ENCODE measurements around the gene NIPAL3. TPM values are rescaled to one million over a fixed set of nuclear protein-coding genes. Genes with fewer than 3 reads are reported as not detected.

Gene NIPAL3
- total RNA-seq, 4 donors from 2014 or later = 22.3 to 45.7 (median 35.6) TPM

Other genes with a start within 250 kb of the NIPAL3 start
- 1 to 10 TPM in 3 of 4 donors, under 1 TPM in 1; 0.93 to 2.8 (median 1.2) TPM for gene IFNLR1, start 228.5 kb upstream of the NIPAL3 start, total RNA-seq
- gene GRHL3, start 96.4 kb upstream of the NIPAL3 start, total RNA-seq = 1 to 10 TPM in 1 of 4 donors, under 1 TPM in 2, not detected in 1; 0.13 to 4.9 (median 0.31) TPM
- gene STPG1, start 2.0 kb upstream of the NIPAL3 start, total RNA-seq = 1 to 10 TPM; 2.2 to 7.6 (median 6.1) TPM
- gene RCAN3, start 87.0 kb downstream of the NIPAL3 start, total RNA-seq = 10 to 100 TPM in 3 of 4 donors, 1 to 10 TPM in 1; 9.0 to 12.7 (median 11.5) TPM
- 1 to 10 TPM in 1 of 4 donors, under 1 TPM in 2, not detected in 1; 0.16 to 1.9 (median 0.27) TPM for gene NCMAP, start 140.3 kb downstream of the NIPAL3 start, total RNA-seq
- gene SRRM1, start 227.5 kb downstream of the NIPAL3 start, total RNA-seq = 100 to 1,000 TPM in 1 of 4 donors, 10 to 100 TPM in 3; 47.0 to 114 (median 64.5) TPM

Data from gastroesophageal sphincter (tissue), 4 donors.